ENCODE measurements around the gene MAP3K15.
"Not testable (repeated sequence)": the region's sequence is repeated elsewhere in the genome, so short reads cannot be mapped to it uniquely, and the experiment has no call there.

Gene MAP3K15

DNA sequence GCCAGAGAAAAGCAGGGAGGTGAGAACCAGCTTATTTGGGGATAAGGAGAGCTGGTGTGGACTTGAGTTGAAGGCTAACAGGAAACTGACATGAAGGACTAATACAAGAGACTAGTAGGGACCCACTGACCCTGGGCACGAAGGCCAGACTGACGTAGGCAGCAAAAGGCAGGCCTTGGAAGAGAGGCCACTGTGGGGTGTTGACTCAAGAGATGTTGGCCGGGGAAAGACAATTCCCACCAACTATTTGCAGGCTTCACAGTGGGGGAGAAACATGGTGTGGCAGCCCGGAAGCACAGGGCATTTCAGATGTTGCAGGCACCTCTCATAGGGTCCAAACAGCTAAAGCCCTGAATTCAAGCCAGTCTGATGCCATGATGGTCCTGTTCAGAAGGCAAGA lies 24.4 kb upstream of the MAP3K15 start:
- DNase-seq (ENCODE audit: low spot score) = no peak

DNA sequence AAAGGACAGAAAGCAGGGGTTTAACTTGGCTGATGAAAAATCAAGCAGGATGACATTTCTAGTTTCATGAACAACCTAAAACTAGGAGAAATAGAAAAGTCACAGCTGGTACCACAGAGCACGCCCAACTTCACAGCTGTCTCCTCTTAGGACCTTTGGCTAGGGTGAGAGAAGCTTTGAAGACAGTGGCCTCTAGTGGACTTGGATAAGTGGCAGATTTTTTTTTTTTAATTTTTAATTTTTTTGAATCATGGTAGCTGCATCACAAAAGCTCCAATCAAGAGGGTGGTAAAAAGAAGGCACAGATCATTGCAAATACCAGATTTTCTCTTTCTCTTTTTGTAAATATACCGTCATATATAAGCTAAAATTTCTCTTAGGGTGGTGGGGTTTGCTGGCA lies 20.2 kb upstream of the MAP3K15 start:
- DNase-seq (ENCODE audit: low spot score) = peak; percentile 33

DNA sequence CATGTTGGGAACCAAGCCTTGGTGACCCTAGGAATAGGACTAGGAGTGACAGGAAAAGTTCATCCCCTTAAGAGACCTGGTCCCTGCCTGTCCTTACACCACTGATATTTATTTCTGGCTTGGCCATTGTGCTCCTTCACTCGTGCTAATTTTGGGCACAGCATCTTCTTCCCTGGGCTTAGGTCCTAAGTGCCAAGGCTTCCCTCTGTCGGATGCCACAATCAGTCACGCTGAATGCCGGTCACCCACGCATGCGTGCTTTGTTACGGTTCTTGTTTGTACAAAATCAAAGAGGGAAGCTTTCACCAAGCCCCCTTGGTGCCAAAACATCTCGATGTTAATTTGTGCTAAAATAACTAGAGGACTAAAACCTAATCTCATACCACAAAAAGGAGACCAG lies 17.4 kb upstream of the MAP3K15 start:
- no peak for DNase-seq (ENCODE audit: low spot score)

- no peak for DNase-seq (ENCODE audit: low spot score)
Observed at GRCh38 chrX:19517965-19518364, 2.7 kb upstream of the MAP3K15 start.

- DNase-seq (ENCODE audit: low spot score) = no peak
Observed at GRCh38 chrX:19515615-19516105, 352 bp upstream of the MAP3K15 start.

- peak; percentile 4 for DNase-seq (ENCODE audit: low spot score)
Observed at GRCh38 chrX:19513383-19513782, 1.9 kb downstream of the MAP3K15 start.

DNA sequence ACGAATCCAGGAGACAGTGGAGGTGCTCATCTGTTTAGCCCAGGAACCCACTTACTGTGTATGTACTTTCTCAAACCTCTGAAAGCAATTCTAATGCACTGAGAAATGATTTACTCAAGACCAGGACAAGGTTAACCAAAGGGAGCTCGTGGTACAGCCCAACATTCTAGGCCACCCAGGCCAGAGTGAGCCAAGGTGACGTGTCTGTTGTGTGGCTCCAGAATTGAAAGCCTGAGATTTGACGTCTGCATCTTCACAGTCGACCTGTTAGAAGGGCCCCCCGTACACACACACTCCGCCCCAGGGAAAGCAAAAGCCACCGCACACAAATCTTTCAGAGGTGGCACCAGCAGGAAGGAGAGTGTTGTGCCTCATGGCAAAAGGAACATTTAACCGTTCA lies 2.3 kb downstream of the MAP3K15 start:
- no peak for DNase-seq (ENCODE audit: low spot score)

GRCh38 chrX:19512359-19512758 lies 2.9 kb downstream of the MAP3K15 start:
- no peak for DNase-seq (ENCODE audit: low spot score)

GRCh38 chrX:19511796-19512195 lies 3.5 kb downstream of the MAP3K15 start:
- DNase-seq (ENCODE audit: low spot score) = not testable (repeated sequence)

GRCh38 chrX:19496711-19497110 lies 18.6 kb downstream of the MAP3K15 start:
- no peak for DNase-seq (ENCODE audit: low spot score)

GRCh38 chrX:19487520-19488200 lies 27.6 kb downstream of the MAP3K15 start:
- DNase-seq (ENCODE audit: low spot score) = no peak

DNA sequence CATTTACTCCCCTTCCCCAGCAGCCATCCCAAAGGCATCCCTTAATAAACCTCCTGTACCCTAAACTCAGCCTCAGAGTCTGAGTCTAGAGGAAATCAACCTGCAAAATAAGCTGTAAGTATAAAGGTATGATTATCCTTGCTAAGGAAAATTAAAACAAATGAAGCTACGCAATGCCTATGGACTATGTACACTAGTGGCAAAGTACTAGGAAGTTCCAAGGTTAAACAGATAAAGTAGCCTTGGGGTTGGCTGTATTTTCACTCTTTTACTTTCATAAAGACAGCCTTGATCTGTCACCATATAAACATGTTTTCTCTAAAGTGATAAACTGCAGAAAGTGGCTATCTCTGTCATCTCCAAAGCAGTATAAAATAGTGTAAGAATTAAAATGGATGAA lies 35.9 kb downstream of the MAP3K15 start:
- DNase-seq (ENCODE audit: low spot score) = no peak

- not testable (repeated sequence) for DNase-seq (ENCODE audit: low spot score)
Observed at GRCh38 chrX:19468383-19468782, 46.9 kb downstream of the MAP3K15 start.

DNA sequence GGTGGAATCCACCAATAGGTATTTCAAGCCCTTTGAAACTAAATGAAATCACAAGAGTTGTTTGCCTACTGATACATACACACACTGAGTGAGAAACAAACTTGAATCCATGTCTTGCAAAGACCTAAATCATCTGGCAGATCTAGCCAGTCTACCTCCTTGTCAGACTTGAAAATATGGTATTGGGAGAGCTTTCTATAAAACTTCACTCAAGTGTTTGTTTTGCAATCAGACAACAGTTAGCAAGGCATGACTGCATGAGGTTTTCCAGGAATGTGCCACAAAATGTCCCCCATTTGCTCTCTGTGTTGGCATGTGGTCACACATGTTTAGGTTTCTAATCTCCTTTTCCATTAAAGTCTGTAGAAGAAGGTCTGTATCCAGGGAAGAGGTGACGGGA lies 52.4 kb downstream of the MAP3K15 start:
- no peak for DNase-seq (ENCODE audit: low spot score)

DNA sequence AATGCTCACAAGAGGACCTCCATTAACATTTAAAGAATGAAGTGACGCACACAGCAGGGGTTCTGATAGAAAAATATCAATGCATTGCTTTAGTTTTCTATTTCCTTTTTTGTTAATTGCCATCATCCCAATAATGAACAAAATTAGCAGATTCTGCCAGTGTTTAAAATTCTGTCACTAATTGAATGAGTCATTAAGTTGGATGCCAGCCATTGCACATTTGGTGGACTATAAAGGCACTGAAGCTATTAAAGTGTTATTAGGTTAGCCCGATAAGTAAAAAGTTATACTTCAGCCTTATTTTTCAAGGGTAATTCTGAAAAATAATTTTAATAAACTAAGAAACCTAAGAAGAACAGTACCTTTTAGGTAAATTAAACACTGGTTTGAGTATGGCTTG lies 53.1 kb downstream of the MAP3K15 start:
- DNase-seq (ENCODE audit: low spot score) = no peak

DNA sequence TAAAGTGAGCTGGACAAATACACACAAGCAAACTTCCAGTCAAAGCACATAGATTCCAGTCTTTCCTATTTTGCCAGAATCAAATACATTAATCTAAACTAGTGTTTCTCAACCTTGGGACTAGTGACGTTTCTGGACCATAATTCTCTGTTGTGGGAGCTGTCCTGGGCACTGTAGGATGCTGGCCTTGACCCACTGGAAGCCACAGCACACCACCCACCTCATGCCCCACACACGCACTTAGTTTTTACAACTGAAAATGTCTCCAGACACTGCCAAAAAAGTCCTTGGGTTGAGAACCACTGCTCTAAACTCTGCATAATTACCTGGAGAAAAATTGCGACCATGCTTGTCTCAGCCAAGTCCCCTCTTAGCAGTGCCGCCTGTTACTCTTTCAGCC lies 57.6 kb downstream of the MAP3K15 start:
- DNase-seq (ENCODE audit: low spot score) = no peak

- no peak for DNase-seq (ENCODE audit: low spot score)
Observed at GRCh38 chrX:19448077-19448476, 67.2 kb downstream of the MAP3K15 start.

DNA sequence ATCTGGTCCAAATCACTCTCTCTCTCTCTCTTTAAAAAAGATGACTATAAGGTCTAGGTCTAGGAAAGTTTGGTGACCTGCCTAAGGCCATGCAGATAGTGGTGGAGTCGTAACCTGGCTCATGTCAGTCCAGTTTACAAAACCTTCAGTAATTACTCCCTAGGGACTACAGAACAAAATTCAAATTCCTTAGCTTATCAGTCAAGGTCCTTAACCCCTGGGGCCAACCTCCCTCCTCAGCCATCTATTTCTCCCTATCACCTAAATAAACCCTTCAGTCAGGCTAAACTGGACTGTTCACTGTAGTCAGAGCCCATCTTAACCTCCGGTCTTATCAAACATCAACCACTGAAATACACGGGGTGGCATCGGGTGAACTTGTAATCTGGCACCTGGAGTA lies 68.9 kb downstream of the MAP3K15 start:
- DNase-seq (ENCODE audit: low spot score) = no peak

- not testable (repeated sequence) for DNase-seq (ENCODE audit: low spot score)
Observed at GRCh38 chrX:19445772-19446171, 69.5 kb downstream of the MAP3K15 start.

GRCh38 chrX:19443869-19444526 lies 71.3 kb downstream of the MAP3K15 start:
- DNase-seq (ENCODE audit: low spot score) = no peak

DNA sequence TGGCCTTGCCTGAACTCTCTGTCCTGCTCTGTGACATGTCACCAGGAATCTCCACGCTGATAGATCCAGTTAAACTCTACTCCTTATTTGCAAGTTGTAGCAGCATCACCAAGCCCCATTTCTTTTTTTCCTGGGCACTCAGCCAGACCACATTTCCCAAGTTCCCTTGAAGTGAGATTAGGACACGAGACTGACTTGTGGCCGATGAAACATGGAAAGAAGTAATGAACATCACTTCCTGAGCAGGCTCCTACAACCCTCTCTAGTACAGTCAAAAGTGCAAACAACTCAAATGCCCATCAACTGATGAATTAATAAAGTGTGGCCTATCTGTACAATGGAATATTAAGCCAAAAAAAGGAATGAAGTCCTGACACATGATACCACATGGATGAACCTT lies 74.6 kb downstream of the MAP3K15 start:
- no peak for DNase-seq (ENCODE audit: low spot score)

- not testable (repeated sequence) for DNase-seq (ENCODE audit: low spot score)
Observed at GRCh38 chrX:19422661-19423060, 92.6 kb downstream of the MAP3K15 start.

GRCh38 chrX:19410259-19410658 lies 105.0 kb downstream of the MAP3K15 start:
- no peak for DNase-seq (ENCODE audit: low spot score)

- no peak for DNase-seq (ENCODE audit: low spot score)
Observed at GRCh38 chrX:19403696-19404095, 111.6 kb downstream of the MAP3K15 start.

All from GM03348 (cell line).